GM08714 (cell line): ENCODE results near the gene MYL12A.
"Not testable (repeated sequence)": the region's sequence is repeated elsewhere in the genome, so short reads cannot be mapped to it uniquely, and the experiment has no call there.

ENCODE experiments used
- H3K4me3 ChIP-seq: fragments of 200-500 bp; sonication (Bioruptor generic); 2 replicates; pipeline ENCODE4 v1.5.1; 2014; ENCODE audit warnings: mild to moderate bottlenecking, low read length, inconsistent platforms
- ZNF274 ChIP-seq: IDR thresholded peaks from 2 replicates; pipeline ENCODE4 v1.6.1; 2012; ENCODE audit warnings: mild to moderate bottlenecking, low read depth, low read length

MYL12A gene

GRCh38 chr18:3247240-3248061 lies at the start of gene MYL12A:
Gene MYL12A, plus strand, starts transcription at chr18:3247801. Its CDS starts 5,447 bp downstream, at chr18:3253248.
- peak within 1 kb of the TSS; percentile 96 for H3K4me3 ChIP-seq
- no peak for TF ChIP-seq ZNF274

DNA sequence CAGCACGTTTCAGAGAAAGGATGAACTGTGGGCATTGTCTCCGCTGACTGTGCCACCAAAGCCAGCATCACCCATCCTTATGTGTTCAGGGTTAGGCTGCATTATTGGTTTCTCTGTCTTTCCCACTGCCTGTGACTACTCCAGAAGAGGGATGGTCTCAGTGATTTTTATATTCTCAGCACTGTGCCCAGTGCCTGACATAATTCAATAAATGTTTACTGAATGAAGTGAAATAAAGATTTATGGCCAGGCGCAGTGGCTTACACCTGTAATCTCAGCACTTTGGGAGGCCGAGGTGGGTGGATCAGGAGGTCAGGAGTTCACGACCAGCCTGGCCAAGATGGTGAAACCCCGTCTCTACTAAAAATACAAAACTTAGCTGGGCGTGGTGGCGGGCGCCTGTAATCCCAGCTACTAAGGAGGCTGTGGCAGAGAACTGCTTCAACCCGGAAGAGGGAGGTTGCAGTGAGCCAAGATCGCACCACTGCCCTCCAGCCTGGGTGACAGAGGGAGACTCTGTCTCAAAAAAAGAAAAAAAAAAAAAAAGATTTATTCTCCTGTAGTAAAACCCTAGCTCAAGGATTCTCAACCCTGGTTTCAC lies 49.2 kb upstream of the MYL12A start:
- H3K4me3 ChIP-seq: not testable (repeated sequence)

DNA sequence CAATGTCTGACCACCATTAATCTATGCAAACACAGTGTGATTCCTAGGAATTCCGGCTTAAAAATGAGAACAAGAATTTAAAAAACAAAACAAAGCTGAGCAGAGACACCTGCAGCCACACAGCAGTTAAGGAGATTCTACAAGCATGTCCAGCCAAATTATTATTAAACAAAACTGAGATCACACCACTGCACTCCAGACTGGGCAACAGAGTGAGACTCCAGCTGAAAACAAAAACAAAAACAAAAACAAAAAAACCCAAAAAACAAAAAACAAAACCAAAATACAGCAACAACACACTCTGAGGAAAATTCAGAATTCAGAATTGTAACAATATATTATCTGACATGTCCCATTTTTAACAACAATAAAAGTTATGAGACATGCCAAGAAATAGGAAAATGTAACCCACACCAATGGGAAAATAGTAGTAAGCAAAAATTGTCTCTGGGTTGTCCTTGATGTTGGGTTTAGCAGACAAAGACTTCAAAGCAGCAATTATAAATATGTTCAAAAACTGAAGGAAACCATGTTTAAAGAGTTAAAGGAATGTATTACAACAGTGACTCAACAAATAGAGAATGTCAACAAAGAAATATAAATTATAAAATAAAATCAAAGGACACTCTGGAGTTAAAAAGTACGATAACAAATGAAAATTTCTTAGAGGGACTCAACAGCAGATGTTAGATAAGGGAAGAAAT lies 47.5 kb upstream of the MYL12A start:
- no peak overlapping the region for H3K4me3 ChIP-seq

GRCh38 chr18:3205239-3205638 lies 42.4 kb upstream of the MYL12A start:
- TF ChIP-seq ZNF274: no peak

More for the DNA sequence above, 47.5 kb upstream of the MYL12A start:
- no peak for TF ChIP-seq ZNF274

DNA sequence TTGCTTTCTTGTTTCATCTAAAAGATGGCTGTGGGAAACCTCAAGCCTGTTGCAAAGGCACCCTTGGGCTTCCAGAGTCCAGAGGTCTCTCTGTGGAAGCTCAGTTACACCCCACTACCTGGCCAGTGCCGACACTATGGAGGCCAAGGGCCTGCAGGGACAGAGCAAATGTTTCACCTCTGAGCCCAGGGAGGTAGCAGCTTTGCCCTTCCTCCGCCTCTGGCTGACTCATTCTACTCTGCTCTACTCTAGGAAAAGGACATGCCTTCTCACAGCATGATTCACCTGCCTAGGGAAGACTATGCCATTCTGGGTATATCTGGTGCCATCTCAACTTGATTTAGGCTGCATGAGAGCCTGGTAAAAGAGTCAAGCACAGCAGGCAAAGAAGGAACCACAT lies 40.0 kb upstream of the MYL12A start:
- H3K4me3 ChIP-seq: no peak overlapping the region
- TF ChIP-seq ZNF274: no peak

More at GRCh38 chr18:3205239-3205638, 42.4 kb upstream of the MYL12A start:
- no peak overlapping the region for H3K4me3 ChIP-seq

DNA sequence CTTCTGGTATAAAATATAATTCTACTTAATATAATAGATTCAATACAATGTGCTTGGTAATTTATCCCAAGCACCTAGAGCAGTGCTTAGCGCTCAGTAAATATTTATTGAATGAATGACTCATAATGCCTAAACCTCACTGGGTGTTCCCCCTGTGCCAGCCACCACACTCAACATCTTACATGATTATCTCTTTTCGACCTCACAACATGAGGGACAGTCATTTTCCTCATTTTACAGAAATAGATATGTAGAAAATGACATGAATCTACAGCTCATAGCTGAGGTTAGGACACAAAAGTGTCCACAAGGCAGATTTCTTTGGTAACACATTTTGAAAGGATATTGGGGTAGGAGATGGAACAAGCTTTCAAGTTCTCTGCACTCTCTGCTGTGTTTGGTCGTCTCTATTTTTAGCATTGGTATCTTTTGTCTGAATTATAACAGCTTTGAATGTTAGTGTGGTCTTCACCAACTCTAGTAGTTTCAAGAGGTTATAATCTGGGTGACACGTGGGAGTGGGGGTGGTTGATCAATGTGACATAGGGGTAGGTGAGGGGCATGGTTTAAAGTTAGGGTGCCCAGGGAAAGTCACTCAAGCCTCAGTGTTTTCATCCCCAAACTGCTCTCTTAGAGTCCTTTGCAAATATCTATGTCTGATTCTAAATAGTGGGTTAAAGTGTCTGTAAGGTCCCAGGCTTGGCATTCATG lies 37.6 kb upstream of the MYL12A start:
- H3K4me3 ChIP-seq: no peak overlapping the region
- no peak for TF ChIP-seq ZNF274

DNA sequence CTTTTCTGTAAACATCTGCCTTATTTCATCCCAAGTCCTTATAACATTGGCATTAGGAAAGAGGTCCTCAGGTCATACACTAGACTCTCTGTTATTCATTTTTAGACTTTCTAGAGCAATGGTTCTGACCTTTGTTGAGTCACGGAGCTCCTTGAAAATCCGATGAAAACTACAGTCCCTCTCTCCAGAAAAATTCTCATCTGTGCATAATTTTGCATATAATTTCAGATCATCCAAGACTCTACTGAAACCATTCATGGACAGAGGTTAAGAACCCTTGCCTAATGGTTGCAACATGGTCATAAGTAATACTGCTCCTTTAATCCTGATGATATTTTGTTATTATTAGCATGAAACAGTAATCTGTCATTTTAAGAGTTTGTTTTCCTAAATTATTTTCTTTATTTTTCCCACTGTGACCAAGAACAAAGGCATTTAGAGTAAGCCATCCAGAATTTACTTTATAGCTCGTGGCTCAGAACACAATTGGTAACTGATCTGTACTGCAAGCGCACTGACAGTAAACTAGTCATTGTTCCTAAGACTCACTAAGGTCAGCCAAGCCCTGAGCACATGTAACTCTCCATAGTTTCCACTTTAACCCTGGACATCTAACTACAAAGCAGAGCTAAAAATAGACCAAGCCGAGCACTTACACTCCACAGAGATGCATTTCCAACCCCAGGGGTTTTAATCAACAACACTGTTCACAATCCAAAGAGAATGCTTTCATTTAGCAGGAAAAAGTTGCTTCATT lies 36.2 kb upstream of the MYL12A start:
- no peak overlapping the region for H3K4me3 ChIP-seq
- TF ChIP-seq ZNF274: no peak

DNA sequence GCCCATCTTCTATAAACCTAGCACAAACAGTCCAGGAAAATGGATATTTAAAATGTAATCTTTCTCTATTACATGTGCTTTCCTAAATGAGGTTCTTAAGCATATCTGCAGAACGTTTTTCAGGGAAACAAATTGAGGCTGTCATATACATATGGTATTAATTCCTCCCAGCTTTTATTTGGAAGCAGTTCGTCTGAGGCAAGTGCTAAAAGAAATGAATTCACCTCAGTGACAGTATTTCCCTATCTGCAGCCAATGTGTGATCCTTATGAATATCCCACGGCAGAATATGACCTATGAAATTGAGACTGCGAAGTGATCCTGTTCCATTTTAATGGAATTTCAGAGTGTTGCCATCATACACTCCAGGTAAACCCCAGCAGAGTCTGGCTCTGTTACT lies 34.9 kb upstream of the MYL12A start:
- H3K4me3 ChIP-seq: no peak overlapping the region

GRCh38 chr18:3213300-3214059 lies 34.1 kb upstream of the MYL12A start:
- no peak for TF ChIP-seq ZNF274
- no peak overlapping the region for H3K4me3 ChIP-seq

More for the DNA sequence above, 34.9 kb upstream of the MYL12A start:
- TF ChIP-seq ZNF274: no peak

- no peak for TF ChIP-seq ZNF274
- H3K4me3 ChIP-seq: no peak overlapping the region
Observed at GRCh38 chr18:3214855-3215637, 32.6 kb upstream of the MYL12A start.

DNA sequence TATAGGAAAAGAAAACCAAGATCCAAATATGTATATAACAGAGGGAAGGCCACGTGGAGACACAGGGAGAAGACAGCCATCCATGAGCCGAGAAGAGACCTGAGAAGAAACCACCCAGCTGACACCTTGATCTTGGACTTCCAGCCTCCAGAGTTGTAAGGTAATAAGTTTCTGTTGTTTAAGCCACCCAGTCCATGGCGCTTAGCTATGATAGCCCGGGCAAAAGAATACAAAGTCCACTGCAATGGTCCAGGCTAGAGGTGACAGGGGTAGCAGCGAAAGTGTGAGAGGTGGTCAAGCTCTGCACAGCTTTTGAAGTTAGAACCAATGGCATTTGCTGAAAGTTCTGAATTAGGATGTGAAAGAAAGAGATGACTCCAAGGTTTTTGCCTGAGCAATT lies 30.6 kb upstream of the MYL12A start:
- TF ChIP-seq ZNF274: no peak
- no peak overlapping the region for H3K4me3 ChIP-seq

GRCh38 chr18:3217948-3218647 lies 29.5 kb upstream of the MYL12A start:
- no peak for TF ChIP-seq ZNF274
- H3K4me3 ChIP-seq: no peak overlapping the region
